NCI-H1694 (cell line): Measurements from ENCODE around the gene CADM4.
"Not testable (repeated sequence)": the region's sequence is repeated elsewhere in the genome, so short reads cannot be mapped to it uniquely, and the experiment has no call there.

Experiments
- DNase-seq: peaks from one replicate; lab custom pipeline; 2025; lab: John Stamatoyannopoulos, UW

CADM4 gene

DNA sequence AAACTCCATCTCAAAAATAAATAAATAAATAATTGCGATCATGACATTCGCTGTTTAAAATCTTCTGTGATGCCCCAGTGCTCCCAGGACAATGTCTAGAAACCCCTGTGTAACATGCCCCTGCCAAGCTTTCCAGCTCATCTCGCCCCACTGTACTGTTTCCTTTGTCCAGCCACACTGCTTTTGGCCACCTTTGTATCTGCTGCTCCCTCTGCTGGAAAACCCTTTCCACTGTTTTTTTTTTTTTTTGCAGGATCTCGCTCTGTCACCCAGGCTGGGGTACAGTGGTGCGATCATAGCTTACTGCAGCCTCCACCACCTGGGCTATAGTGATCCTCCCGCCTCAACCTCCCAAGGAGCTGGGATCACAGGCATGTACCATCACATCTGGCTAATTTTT is 22.8 kb upstream of the CADM4 start:
- no peak for DNase-seq

DNA sequence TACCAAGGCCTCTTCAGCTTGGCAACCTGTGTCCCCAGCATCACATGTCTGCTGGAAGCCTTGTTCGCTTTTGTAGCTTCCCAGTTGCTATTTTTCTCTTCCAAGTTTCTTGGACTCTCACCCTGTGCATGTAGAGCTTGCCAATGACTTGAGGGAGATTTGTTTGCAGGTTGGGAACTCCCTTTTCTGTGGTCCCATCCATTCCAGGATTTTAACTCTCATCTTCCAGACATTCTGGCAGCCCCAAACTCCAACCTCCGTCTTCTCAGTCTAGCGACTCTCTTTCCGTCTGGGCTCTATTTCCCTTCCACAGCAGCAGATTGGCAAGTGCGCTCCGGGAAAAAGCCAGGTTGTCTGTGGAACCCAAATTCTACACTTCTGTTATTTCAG is 21.3 kb upstream of the CADM4 start:
- no peak for DNase-seq

DNA sequence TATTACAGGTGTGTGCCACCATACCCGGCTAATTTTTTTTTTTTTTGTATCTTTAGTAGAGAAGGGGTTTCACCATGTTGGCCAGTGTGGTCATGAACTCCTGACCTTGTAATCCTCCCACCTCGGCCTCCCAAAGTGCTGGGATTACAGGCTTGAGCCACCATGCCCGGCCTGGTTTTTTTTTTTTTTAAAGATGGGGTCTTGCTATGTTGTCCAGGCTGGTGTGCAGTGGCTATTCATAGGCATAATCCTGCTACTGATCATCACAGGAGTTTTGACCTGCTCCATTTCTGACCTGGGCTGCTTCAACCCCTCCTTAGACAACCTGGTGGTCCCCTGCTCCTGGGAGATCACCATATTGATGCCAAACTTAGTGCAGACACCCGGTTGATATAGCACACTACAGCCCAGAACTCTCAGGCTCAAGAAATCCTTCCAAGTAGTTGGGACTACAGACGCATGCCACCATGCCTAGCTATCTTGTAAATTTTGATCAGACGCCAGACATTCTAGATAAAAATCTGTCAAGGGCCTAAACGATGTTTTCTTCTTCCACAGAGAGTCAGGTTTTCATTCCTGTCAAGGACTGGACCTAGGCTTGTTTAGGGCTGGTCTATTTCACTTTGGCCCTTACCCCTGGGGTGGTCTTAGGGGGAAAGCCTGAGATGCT is 20.8 kb upstream of the CADM4 start:
- no peak for DNase-seq

DNA sequence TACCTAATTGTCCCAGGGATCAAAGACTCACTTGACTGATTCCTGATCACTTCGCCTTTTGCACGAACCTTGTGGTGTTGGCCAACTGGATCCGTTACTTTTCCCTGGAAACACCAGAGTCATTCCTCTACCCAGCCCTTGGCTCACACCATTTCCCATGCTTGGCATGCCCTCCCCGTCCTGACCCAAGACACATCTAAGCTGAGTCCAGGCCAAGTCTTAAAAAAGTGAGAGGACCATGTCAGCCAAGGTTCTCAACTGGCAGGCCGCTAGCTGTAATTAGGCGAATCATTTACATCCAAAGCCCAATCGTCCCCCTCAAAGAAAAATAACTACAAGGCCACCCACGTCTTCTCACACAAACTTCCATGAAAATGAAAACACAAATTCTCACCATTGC is 18.8 kb upstream of the CADM4 start:
- no peak for DNase-seq

DNA sequence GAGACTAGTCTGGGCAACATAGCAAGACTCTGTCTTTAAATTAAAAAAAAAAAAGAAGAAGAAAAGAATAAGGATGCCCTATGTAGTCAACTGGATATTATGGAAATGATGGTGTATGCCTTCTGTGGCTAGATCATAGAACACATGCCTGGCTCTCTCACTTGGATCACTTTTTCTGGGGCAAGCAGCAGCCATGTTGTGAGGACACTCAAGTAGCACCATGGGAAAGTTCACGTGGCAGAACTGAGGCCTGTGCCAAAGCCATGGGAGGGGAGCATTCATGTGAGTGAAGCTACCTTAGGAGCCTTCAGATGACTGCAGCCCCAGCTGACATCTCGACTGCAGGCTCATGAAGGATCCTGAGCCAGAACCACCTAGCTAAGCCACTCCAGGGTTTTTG is 18.4 kb upstream of the CADM4 start:
- no peak for DNase-seq

DNA sequence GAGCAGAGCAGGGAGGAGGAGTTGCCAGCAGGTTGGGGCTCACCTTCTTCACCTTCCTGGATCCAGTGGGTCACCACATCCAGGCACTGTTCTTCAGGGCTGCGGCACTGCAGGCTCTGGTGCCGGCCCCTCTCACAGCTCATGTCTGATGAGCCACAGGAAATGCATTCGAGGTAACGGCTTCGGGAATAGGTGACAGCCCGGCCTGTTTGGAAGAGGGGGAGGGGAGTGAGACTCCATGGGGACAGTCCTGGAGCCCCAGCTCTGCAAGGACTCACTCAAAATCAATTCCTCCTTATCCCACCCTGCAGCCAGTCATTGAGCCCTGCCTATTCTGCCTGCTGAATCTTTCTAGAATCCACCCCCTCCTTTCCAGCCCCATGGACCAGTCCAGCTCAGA is 16.8 kb upstream of the CADM4 start:
- no peak for DNase-seq

DNA sequence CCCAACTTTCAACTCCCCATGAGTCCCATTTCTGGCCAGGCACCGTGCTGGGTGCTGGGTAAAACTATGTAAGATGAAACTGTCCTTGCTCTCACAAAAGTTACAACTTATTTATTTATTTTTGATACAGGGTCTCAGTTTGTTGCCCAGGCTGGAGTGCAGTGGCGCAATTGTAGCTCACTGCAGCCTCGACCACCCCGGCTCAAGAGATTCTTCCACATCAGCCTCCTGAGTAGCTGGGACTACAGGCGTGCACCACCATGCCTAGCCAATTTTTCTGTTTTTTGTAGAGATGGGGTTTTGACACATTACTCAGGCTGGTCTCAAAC is 12.9 kb upstream of the CADM4 start:
- no peak for DNase-seq

DNA sequence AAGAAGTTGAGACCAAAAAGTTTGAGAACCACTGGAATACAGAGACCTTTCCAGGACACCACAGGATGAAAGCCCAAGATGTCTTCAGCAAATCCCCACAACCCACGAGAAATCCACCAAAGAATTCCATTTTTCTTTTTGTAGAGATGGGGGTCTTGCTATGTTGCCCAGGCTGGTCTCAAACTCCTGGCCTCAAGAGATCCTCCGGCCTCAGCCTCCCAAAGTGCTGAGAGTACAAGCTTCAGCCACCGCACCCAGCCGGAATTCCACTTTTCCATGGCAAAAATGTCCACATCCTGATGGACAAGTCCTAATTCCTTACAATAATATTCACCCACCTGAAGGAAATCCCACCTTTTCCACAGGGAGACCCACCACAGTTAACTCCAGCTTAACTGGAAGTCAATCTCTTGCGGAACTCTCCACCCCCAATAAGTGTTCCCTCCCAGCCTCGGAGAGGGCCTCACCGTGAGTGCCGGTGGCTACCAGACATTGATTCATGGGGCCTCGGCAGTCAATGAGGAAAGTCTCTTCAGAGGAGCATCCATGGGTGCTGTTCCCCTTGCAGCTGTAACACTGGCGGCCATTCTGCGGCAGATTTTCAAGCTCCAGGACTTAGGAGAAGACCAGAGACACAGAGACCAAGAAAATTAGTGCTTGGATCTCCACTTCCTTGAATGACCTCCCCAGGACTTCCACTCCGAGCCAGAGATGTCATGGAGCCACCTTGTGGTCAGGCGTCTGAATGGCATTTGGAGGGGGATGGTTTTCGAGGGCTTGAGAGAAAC is 12.3 kb upstream of the CADM4 start:
- DNase-seq = no peak

DNA sequence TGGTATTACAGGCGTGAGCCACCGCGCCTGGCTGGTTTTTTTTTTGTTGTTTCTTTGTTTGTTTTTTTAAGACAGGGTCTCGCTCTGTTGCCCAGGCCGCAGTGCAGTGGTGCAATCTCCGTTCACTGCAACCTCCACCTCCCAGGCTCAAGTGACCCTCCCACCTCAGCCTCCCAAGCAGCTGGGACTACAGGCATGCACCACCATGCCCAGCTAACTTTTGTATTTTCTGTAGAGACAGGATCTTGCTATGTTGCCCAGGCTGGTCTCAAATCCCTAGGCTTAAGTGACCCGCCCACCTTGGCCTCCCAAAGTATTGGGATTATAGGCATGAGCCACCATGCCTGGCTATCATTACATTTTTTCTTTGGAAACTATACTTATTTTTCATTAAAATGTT is 10.6 kb upstream of the CADM4 start:
- not testable (repeated sequence) for DNase-seq

DNA sequence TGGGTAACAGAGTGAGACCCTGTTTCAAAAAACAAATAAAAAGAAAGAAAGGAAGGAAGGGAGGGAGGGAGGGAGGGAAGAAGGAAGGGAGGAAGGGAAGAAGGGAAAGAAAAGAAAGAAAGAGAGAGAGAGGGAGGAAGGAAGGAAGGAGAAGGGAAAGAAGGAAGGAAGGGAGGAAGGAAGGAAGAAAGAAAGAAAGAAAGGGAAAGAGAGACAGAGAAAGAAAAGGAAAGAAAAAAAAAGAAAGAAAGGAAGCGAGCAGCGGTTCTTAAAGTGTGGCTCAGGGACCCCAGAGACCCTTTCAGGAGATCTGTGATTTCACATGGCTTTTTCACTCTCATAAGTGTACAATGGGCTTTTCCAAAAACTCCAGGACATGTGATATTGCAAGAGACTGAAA is 9.9 kb upstream of the CADM4 start:
- DNase-seq = no peak

DNA sequence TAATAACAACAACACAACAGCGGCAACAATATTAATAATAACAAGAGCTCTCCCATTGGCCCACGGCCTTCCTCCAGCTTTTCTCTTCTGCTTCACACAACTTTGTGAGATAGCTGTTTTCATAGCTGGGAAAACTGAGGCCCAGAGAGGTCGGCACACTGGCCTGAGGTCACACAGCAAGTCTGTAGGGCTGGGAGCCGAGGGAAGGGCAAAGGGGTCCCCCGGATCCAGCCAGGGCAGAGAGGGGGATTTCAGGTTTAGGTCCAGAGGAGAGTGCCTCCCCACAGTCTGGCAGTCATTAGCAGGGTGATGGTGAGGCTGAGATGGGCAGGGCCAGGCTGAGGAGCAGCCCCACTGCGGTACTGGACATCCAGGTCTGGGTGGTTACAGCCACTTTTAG is 9.0 kb upstream of the CADM4 start:
- no peak for DNase-seq

DNA sequence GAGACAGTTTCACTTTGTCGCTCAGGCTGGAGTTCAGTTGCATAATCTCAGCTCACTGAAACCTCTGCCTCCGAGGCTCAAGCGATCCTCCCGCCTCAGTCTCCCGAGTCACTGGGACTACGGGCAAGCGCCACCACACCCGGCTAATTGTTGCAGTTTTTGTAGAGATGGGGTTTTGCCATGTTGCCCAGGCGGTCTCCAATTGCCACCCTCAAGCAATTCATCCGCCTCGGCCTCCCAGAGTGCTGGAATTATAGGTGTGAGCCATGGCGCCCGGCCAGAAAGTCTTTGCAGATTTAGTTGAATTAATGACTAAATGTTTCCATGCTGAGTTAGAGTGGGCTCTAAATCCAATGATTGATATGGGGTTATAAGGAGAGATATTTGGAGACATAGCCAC is 4.5 kb upstream of the CADM4 start:
- no peak for DNase-seq

DNA sequence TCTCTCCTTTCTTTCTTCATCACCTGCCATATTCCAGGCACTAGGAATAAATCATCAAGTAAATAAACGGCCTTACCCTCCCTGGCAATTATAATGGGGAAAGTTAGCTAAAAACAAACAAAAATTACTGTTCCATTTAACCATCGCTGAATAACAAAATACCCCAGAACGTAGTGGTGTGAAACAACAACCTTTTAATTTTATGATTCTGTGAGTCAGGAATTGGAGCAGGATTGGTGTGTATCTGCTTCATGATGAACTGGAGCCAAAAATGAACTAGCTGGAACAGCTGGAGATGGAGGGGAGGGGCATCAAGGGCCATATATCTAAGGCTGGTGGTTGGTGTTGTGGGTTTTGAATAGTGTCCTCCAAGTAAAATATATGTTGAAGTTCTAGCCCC is 3.7 kb upstream of the CADM4 start:
- no peak for DNase-seq

DNA sequence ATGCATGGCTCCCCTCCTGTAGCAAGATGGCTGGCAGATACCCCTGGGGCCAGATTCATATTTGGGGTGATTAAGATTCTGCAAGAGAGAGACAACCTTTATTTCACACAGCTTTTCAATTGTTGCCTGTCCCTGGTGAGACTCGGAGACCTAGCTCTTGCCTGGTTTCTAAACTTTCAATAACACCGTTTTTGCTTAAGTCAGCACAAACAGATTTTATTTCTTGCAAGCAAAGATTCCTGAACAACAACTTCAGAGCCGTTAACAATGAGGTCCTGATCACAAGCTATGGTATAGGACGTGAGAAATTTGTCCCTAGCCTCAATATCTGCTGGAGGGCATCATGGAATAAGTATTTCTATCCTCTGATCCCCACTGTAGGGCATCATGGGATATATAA is 2.9 kb upstream of the CADM4 start:
- no peak for DNase-seq

DNA sequence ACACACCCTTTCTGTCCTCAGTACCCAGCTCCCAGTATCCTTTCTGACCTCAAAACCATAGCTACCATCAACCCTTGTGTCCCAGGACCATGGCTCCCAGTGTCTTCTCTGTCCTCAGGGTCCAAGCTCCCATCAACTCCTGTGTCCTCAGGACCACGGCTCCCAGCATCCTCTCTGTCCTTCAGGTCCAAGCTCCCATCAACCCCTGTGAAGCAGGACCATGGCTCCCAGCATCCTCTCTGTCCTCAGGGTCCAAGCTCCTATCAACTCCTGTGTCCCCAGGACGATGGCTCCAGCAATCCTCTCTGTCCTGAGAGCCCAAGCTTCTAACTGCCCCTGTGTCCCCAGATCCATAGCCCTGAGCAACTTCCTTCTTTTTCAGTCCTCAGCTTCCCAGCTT is 1.7 kb upstream of the CADM4 start:
- no peak for DNase-seq

DNA sequence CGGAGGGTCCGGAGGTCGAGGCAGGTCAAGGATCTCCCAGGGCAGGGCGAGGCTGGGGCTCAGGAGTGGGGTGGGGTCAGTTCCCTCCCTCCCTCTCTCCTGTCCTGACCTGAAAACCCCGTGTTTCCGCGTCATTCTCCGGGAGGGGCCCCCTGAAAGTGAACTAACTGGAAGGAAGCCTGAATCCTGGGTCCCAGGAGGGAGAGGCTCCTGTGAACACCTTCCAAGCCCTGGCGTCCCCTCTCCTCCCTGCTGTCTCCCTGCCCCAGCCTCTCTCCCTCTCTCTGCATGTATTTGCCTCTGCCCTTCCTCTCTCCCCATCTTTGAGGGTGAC is 741 bp upstream of the CADM4 start:
- no peak for DNase-seq

DNA sequence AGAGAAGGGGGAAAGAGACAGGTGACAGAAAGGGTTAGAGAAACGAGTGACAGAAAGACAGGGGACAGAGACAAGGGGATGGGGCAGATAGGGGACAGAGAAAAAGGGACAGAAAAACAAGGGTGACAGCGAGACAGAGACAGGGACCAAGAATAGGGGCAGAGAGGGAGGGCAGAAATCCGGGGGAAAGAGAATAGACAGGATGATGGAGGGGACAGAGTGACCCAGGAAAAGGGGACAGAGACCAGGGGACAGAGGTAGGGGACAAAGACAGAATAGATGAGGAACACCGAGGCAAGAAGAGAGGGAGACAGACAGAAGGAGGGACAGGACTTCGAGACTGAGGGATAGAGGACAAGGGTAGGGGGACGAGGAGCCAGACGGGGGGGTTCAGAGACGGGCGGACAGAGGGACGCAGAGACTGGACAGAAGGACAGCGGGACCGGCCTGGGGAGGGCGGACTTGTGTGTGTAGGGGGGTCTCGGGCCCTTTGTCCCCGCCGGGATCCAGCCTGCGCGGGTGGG is 593 bp downstream of the CADM4 start:
- no peak for DNase-seq

DNA sequence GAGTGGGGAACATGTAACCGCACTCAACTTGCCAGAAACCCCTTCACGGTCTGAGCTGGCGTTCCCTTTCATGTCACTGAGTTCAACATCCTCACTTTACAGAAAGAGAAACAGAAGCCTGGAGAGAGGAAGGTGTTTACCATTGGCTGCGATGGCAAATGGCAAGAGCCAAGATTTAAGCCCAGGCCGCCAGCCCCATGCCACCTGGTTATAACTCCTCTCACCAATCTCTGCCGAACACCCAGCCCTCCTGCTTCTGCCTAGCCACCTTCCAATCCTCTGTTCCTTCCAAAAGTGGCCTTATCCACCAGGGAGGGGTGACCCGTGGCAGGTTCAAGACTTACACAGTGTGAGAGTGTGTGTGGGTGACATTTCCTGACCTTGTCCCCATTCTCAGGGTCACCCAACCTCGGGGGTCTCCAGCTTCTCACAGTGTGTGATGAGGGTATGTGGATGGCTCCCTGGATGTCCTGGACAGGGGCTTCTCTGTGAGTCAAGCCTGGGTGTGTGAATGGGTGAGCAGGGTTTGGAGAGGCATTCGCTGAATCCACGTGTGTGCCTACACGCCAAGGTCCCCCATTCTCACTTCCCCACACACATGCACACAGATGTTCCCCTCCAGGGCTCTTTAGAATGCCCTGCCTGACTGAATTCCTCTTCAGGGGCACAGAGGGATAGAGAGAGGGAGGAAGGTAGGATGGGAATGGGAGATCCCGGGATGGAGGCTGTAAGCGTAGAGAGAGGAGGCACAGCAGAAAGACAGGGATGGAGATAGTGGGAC is 1.2 kb downstream of the CADM4 start:
- DNase-seq = no peak

DNA sequence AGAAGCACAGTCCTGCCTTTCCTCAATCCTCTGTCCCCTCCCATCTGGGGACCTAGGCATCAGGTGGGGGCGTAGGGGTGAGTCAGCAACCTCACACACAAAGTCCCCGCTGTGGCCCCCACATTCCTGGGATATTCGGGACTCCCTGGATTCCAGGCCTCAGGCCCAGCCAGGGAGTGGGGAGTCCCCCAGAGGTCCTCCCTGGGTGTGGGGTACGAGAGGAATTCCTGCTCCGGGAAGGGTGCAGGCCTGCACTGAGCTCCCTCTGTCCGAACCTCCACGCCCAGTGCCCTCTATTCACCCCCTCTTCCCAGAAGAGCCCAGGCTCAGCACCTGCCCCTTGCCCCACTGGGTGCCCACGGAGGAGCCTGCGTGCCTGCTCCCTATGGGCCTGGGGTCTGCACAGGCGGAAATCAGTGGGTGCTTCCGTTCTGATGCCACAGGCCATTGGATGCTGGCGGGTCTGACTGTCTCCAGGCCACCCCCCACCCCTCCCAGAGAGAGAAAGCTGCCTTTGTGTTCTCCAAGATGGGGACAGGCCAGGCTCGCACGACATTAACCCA is 3.4 kb downstream of the CADM4 start:
- DNase-seq = no peak

DNA sequence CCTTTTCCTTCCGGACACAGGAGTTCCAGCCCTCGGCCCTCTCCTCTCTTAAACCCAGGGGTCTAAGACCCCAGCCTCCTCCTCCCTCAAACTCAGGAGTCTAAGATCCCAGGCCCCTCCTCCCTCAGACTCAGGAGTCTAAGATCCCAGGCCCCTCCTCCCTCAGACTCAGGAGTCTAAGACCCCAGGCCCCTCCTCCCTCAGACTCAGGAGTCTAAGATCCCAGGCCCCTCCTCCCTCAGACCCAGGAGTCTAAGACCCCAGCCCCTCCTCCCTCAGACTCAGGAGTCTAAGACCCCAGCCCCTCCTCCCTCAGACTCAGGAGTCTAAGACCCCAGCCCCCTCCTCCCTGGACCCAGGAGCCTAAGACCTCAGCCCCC is 4.1 kb downstream of the CADM4 start:
- not testable (repeated sequence) for DNase-seq

DNA sequence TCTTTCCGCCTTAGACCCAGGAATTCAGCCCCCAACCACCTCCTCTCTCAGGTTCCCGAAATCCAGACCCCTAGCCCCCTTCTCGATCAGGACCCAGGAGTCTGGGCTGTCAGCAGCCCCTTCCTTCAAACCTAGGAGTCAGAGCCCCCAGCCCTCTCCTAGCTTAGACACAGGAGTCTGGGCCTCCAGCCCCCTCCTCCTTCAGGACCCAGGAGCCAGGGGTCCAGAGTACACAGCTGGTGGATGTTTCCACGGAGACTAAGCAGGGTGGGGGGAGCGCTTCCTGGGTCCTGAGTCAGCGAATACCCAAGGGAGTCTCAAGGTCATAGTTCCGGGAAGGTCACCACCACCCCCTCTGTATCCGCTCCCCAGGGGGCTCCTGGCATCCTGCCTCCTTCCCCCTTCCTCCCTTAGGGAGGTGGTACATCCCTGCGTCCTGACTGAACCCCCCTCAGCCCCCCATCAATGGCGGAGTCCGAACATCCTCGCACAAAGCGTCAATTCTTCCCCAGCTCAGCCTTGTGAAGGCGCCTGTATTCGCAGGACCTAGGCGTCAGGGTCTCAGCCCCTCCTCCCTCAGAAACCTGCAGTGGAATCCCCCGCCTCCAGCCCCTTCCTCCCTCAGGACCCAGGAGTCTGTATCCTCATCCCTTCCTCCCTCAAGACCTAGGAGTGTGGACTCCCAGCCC is 4.6 kb downstream of the CADM4 start:
- DNase-seq = no peak

DNA sequence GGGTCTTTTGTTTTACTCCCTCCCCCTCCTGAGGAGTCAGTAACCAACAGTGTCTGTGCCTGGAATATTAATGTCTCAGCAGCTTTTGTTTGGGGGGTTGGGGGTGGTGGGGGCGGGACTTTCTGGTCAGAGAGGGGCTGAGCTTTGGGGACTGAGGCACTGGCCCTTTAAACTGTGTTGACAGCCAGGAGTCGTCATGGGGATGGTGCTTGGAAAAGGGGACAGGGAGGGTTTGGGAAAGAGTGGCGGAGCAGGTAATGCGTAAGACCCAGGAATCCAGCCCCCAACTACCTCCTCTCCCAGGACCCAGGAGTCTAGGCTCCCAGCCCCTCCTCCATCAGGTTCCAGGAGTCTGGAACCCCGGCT is 5.2 kb downstream of the CADM4 start:
- DNase-seq = no peak
